Measurements from ENCODE around the gene UPK1A. TPM values are rescaled to one million over a fixed set of nuclear protein-coding genes. Genes with fewer than 3 reads are reported as not detected.
A peak's percentile ranks its signal among the peaks of the same experiment; 100 is the strongest.

The UPK1A gene
- total and polyA plus RNA-seq, 9 of the 15 experiments (the other 6 are each of a cell fraction or from before 2014, with no cell fraction given) = 0.06 to 0.13 TPM; not detected in 7

DNA sequence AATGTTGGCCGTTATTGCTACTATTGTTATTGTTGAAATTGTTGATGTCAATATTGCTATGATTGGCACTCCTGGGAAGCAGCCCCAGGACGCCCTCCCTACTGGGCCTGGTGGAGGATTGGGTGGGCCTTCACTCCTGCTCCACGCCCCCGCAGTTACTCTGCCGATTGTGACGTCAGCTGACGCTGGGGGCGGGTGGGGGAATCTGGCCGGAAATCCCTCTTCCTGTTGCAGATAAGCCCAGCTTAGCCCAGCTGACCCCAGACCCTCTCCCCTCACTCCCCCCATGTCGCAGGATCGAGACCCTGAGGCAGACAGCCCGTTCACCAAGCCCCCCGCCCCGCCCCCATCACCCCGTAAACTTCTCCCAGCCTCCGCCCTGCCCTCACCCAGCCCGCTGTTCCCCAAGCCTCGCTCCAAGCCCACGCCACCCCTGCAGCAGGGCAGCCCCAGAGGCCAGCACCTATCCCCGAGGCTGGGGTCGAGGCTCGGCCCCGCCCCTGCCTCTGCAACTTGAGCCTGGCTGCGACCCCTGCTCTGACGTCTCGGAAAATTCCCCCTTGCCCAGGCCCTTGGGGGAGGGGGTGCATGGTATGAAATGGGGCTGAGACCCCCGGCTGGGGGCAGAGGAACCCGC lies 24.7 kb upstream of the UPK1A start, which contains the start of gene ETV2:
Gene ETV2 (plus strand): TSS at position 231 of the 637 bp plus-strand sequence. CDS start 716 bp downstream, outside the sequence.
- peak within 1 kb of the TSS; percentile 89 for H3K27ac ChIP-seq (ENCODE audit: extremely low read depth, low read depth, low read length)
- H3K9ac ChIP-seq (ENCODE audit: insufficient read depth in 1 of 2, low read depth in 2 of 2, low read length in 2 of 2) = peak within 1 kb of the TSS; percentile 80 to 88
- no peaks in the 10 kb centered on the region for H3K9me3 ChIP-seq (replicated peaks; ENCODE audit: control insufficient read depth, insufficient read depth, low read depth, low read length)
- no peaks in the 10 kb centered on the region for H3K27me3 ChIP-seq (ENCODE audit: control insufficient read depth in 2 of 2, insufficient read depth in 2 of 2, low read length in 2 of 2)
- WGBS (ENCODE audit: insufficient coverage, low coverage, missing lambda C conversion rate) = 17% methylated on average over 22 of the region's 28 CpGs
- peak within 1 kb of the TSS; percentile 18; the same call in 1 of the 2 replicates for H3K4me3 ChIP-seq
- peaks cover 19% of the 10 kb centered on the region; the same call in 2 of the 3 replicates for H3K36me3 ChIP-seq (ENCODE audit: control insufficient read depth, insufficient read depth, low read length)
- H3K4me1 ChIP-seq (replicated peaks in 1 of 2; ENCODE audit: control insufficient read depth in 2 of 2, insufficient read depth in 2 of 2, low read length in 2 of 2) = peaks cover 28 to 55% of the 10 kb centered on the region in 2 experiments
- no TSS peak for BruUV-seq (replicated peaks)
- H3K79me2 ChIP-seq (ENCODE audit: control insufficient read depth, insufficient read depth, low read length) = no peaks in the 10 kb centered on the region
- in situ Hi-C loops (cut with MboI) (no loop called here), intact Hi-C loops (cut with micrococcal nuclease) (loop anchor here (5.0 to 10.0 kb wide), 2 partner anchors 84 to 103 kb away; partner anchors contain the start of genes IGFLR1, LIN37, PSENEN and U2AF1L4)
- ChIA-PET CTCF (ENCODE audit: low intra/inter-chr PET ratio) (no interaction called here), POLR2A (interaction anchor here (0.6 to 1.8 kb wide), 2 partner anchors 29 to 137 kb away, joined by 3 to 4 read pairs; partner anchors contain the start of gene HAUS5)
- H2AFZ ChIP-seq (ENCODE audit: low read depth, low read length) = peak within 1 kb of the TSS; percentile 63
- H3K9me1 ChIP-seq (ENCODE audit: control insufficient read depth, insufficient read depth, low read length) = no peaks in the 10 kb centered on the region
- DNase-seq (ENCODE audit: extremely low read depth in 1 of 4, low spot score in 3 of 4) (peak; percentile 78 to 84 (median 82)), ATAC-seq (no peak), FAIRE-seq (peak; percentile 81)
- H4K20me1 ChIP-seq (replicated peaks; ENCODE audit: control insufficient read depth, insufficient read depth, low read length) = no peaks in the 10 kb centered on the region
- peak within 1 kb of the TSS; percentile 85 for H3K4me2 ChIP-seq (ENCODE audit: insufficient read depth, low read length)
- TF ChIP-seq YBX1 (IDR thresholded peaks at IDR 0.05) (no peak), BDP1 (IDR thresholded peaks at IDR 0.05; ENCODE audit: insufficient read depth, insufficient read length) (no peak), HLTF (IDR thresholded peaks at IDR 0.05) (no peak), ZBTB17 (CRISPR knock-in tag; IDR thresholded peaks at IDR 0.05) (no peak), TFAM (CRISPR knock-in tag; conservative IDR thresholded peaks at IDR 0.05) (no peak), CHCHD3 (CRISPR knock-in tag; IDR thresholded peaks at IDR 0.05) (no peak), MAZ (CRISPR knock-in tag; conservative IDR thresholded peaks at IDR 0.05 in 1 of 2, IDR thresholded peaks at IDR 0.05 in 1 of 2) (0 out of 4 replicates have a peak, but pooled peaks of 1 of the 2 experiments have one; percentile 31), ZC3H4 (CRISPR knock-in tag; IDR thresholded peaks at IDR 0.05; ENCODE audit: borderline replicate concordance) (no peak), CCAR2 (IDR thresholded peaks at IDR 0.05; ENCODE audit: low read depth, low read length) (no peak), NCOR1 (IDR thresholded peaks at IDR 0.05) (no peak), U2AF2 (optimal IDR thresholded peaks at IDR 0.05; ENCODE audit: low read depth, low read length) (no peak), ZNF780A (CRISPR knock-in tag; IDR thresholded peaks at IDR 0.05) (no peak), SETDB1 (IDR thresholded peaks at IDR 0.05; ENCODE audit: low read length) (no peak), CBX1 (IDR thresholded peaks at IDR 0.05; ENCODE audit: low read depth) (0 out of 2 replicates have a peak, but pooled peaks have one; percentile 31), ZNF133 (CRISPR knock-in tag; IDR thresholded peaks at IDR 0.05) (no peak), MYNN (IDR thresholded peaks at IDR 0.05) (no peak), MYNN (CRISPR knock-in tag; IDR thresholded peaks at IDR 0.05) (no peak), SNIP1 (IDR thresholded peaks at IDR 0.05; ENCODE audit: low read depth) (no peak), ZNF134 (CRISPR knock-in tag; conservative IDR thresholded peaks at IDR 0.05) (no peak), CBFA2T2 (conservative IDR thresholded peaks at IDR 0.05) (no peak)
- TF ChIP-seq, protein P1, sequence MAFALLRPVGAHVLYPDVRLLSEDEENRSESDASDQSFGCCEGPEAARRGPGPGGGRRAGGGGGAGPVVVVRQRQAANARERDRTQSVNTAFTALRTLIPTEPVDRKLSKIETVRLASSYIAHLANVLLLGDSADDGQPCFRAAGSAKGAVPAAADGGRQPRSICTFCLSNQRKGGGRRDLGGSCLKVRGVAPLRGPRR (CRISPR knock-in tag; IDR thresholded peaks at IDR 0.05) = no peak
- TF ChIP-seq, protein P2, sequence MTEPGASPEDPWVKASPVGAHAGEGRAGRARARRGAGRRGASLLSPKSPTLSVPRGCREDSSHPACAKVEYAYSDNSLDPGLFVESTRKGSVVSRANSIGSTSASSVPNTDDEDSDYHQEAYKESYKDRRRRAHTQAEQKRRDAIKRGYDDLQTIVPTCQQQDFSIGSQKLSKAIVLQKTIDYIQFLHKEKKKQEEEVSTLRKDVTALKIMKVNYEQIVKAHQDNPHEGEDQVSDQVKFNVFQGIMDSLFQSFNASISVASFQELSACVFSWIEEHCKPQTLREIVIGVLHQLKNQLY (CRISPR knock-in tag; conservative IDR thresholded peaks at IDR 0.05) = no peak
- TF ChIP-seq, protein P3, sequence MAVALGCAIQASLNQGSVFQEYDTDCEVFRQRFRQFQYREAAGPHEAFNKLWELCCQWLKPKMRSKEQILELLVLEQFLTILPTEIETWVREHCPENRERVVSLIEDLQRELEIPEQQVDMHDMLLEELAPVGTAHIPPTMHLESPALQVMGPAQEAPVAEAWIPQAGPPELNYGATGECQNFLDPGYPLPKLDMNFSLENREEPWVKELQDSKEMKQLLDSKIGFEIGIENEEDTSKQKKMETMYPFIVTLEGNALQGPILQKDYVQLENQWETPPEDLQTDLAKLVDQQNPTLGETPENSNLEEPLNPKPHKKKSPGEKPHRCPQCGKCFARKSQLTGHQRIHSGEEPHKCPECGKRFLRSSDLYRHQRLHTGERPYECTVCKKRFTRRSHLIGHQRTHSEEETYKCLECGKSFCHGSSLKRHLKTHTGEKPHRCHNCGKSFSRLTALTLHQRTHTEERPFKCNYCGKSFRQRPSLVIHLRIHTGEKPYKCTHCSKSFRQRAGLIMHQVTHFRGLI (CRISPR knock-in tag; IDR thresholded peaks at IDR 0.05) = no peak

Measured in K562 (cell line).